ENCODE measurements around the gene DBH.
"Not testable (repeated sequence)": the region's sequence is repeated elsewhere in the genome, so short reads cannot be mapped to it uniquely, and the experiment has no call there.

Gene DBH

DNA sequence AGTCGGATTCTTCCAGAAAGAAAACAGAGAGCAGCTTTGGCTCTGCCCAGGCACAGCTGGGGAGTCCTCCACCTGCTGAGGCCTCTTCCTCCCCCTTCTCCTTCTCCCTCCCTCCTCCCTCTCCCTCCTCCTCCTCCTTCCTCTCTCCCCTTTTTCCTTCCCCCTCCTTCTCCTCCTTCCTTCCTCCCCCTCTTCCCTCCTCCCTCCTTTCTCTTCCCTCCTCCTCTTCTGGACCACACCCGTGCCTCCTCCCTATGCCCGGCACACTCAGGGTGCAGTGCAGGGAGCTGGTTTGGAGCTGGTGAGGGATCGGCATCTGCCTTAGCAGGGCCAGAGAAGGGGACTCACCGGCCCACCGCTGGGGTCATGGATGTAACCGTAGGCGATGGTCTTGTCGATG is 30.2 kb downstream of the DBH start:
- no peak for DNase-seq (ENCODE audit: low spot score)

DNA sequence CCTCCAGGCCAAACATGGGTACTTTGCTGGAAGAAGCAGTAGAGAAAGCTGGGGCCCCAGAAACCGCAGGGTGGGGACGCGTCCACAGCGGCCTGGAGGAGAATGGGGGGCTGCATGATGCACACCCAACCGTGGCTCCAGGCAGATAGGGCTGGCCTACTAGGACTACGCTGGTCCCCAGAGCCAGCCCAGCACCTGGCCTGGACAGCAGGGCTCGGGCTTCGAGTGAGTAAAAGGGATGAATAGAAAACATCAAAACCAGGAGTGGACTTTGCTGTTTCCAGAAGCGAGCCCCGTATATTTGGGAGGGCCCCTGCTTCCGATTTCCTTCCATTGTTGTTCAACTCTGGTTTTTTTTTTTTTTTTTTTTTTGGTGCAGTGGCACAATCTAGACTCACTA is 30.7 kb downstream of the DBH start:
- no peak for DNase-seq (ENCODE audit: low spot score)

- no peak for DNase-seq (ENCODE audit: low spot score)
These were observed 31.7 kb downstream of the DBH start for GRCh38 chr9:133667759-133668450.

GRCh38 chr9:133669182-133669801 is 33.1 kb downstream of the DBH start:
- DNase-seq (ENCODE audit: low spot score), result no peak

GRCh38 chr9:133670466-133670865 is 34.3 kb downstream of the DBH start:
- no peak for DNase-seq (ENCODE audit: low spot score)

GRCh38 chr9:133671371-133671770 is 35.2 kb downstream of the DBH start:
- DNase-seq (ENCODE audit: low spot score), result no peak

DNA sequence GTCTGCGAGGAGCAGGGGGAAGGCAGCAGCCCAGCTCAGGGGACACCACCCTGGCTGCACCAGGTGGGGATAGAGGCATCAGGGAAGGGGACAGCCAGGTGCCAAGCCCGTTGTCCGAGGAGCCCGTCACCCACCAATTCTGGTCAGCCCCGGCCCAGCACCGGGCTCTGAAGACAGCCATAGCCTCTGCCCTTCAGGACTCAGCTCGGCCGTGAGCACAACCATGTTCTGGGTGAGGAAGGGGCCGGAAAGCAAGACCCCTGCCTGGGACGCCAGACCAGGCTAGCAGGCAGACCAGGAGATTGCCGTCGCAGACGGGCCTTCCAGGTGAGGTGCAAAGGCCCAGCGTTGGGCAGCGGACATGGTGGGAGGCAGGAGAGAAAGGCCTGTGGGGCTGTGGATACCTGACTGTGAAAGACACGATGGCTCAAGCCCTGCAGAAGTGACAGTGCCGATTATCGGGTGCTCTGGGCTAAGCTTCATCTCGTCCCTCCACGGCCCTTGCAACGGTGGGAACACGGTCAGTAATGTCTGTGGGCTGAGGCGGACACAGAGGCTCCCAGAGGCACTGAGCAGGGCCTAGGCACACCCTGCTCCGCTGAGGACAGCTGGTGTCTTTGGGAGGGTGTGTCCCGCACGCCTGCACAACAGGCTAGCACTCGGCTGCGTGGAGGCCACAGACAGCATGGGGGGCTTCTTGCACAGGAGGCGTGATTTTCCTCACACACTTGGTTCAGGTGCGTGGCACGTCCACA is 36.5 kb downstream of the DBH start:
- no peak for DNase-seq (ENCODE audit: low spot score)

DNA sequence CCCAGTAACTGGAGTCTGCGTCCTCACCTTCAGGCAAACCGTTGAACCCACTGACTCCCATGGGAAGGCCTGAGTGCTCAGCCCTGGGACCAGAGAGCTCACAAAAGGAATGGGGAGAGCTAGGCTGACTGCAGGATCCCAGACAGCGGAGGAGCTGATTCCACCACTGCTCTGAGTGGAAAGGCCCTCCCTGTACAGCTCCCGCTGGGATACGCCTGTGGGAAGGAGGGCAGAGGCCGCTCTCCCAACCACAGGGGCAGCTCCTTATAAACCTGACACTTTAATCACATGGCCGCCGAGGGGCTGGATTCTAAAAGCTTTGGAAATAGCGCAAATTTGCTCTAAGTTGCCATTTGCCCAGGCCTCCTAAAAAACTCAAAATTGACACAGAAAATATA is 37.1 kb downstream of the DBH start:
- DNase-seq (ENCODE audit: low spot score), result no peak

DNA sequence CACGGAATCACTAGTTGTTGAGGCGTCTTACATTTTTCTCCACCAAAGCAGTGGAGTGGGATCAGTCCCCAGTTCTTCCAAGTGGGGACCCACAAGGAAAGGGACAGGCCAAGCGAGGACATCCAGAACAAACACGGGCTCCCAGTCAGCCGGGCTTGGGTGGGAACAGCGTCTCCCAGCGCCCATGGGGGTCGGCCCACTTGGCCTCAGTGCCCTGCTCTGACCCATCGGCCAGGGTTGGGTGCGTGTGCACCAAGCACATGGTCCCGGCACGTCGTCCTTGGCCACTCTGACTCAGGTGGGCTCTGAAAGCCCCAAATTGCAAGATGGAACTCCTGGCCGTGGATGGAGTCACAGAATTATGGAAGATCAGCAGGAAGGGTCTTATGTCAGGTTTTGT is 37.9 kb downstream of the DBH start:
- no peak for DNase-seq (ENCODE audit: low spot score)

DNA sequence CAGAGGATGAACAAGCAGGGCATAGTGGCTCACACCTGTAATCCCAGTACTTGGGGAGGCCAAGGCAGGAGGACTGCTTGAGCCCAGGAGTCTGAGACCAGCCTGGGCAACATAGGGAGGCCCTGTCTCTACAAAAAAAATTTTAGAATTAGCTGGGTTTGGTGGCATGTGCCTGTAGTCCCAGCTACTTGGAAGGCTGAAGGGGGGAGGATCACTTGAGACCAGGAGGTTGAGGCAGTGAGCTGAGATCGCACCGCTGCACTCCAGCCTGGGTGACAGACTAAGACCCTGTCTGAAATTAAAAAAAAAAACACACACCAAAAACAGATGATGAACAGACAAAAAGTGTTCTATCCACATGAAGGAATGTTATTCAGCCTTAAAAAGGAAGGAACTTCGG is 39.6 kb downstream of the DBH start:
- not testable (repeated sequence) for DNase-seq (ENCODE audit: low spot score)

DNA sequence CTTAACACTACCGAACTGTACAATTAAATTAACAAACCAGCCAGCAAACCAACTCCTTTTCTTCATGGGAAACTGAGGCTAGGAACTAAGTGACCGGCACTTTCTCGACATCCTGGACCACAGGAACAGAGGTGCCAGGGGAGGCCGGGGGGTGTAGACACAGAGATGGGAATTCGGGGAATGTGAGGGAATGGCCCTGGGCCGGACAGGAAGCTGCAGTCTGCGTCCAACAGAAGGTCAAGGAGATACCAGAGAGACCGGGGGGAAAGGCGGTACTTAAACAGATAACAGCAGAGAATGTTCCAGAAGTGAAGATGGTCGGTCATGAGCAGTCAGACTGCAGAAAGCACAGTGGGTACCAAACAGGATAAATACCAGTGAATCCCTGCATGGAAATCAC is 40.3 kb downstream of the DBH start:
- no peak for DNase-seq (ENCODE audit: low spot score)

DNA sequence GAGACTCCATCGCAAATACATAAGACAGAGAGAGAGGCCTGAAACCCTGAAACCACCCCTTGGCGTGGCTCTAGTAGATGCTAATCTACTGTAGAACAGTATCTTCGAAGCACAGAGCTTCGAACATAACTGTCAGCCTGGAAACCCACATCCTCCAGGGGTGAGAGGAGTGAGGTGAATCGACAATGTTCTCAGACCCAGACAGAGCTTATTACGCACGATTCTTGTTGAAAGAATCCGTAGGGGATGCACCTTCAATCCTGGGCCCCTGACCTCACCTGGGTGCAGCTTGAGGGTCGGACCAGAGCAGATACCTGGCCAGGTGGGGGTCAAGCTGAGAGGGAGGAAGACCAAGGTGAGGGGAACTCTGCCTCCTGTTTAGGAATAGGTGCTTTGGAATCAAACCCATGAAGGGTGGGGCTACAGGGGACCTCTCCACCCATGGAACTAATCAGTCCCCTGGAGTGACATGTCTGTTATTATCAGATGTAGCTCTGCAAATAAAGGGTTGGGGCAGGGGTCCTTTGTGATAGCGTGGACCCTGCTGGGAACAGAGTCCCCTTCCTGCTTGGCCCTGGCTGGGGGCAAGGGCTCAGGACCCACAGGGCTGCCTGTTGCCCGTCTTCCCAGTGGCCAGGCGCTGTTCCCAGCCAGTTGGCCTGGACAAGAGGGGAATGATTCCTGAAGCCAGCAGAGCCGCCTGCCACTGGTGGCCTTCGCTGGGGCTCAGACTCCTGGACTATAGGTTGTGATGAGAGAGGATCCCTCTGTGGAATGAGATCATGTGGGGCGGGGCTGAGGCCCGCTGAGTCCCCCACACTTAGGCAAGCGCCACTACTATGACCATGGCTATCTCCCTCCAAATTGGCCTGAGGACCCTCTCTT is 41.2 kb downstream of the DBH start:
- DNase-seq (ENCODE audit: low spot score), result no peak

- no peak for DNase-seq (ENCODE audit: low spot score)
These were observed 42.9 kb downstream of the DBH start for GRCh38 chr9:133679056-133679455.

- DNase-seq (ENCODE audit: low spot score), result no peak
These were observed 43.4 kb downstream of the DBH start for GRCh38 chr9:133679466-133680061.

- no peak for DNase-seq (ENCODE audit: low spot score)
These were observed 44.2 kb downstream of the DBH start for GRCh38 chr9:133680250-133680975.

GRCh38 chr9:133680976-133681657 is 45.0 kb downstream of the DBH start:
- DNase-seq (ENCODE audit: low spot score), result no peak

GRCh38 chr9:133681658-133682306 is 45.6 kb downstream of the DBH start:
- no peak for DNase-seq (ENCODE audit: low spot score)

- DNase-seq (ENCODE audit: low spot score), result no peak
These were observed 46.8 kb downstream of the DBH start for GRCh38 chr9:133682818-133683585.

GRCh38 chr9:133683586-133684120 is 47.5 kb downstream of the DBH start:
- DNase-seq (ENCODE audit: low spot score), result no peak
